Calu3 (cell line): ENCODE data around the gene RAB40C. TPM values are rescaled to one million over a fixed set of nuclear protein-coding genes. Genes with fewer than 3 reads are reported as not detected.

ENCODE experiments used
- BruUV-seq: library from RNA; stranded (reverse); fragments of 400-500 nt; replicated peaks from 2 replicates; lab custom pipeline; 2021; lab: Mats Ljungman, UMichigan
- CTCF ChIA-PET: fragments of 300-600 bp; sonication (Branson Sonifier 250); formaldehyde crosslinking; loops from one replicate; lab custom pipeline; 2022; ENCODE audit warnings: antibody characterized with exemption; lab: Charles Lee
- DNase-seq: peaks from one replicate; pipeline ENCODE4 v3.0.0; 2022
- H3K27ac Mint-ChIP-seq: one replicate; pipeline ENCODE4 v1.8.0; 2022; ENCODE audit warnings: mixed read lengths; ENCODE audit not compliant: unreplicated experiment
- H3K27me3 Mint-ChIP-seq: one replicate; pipeline ENCODE4 v1.8.0; 2022; ENCODE audit warnings: mixed read lengths; ENCODE audit not compliant: unreplicated experiment
- H3K36me3 Mint-ChIP-seq: one replicate; pipeline ENCODE4 v1.8.0; 2022; ENCODE audit warnings: mild to moderate bottlenecking, moderate library complexity, mixed read lengths; ENCODE audit not compliant: insufficient read depth, unreplicated experiment
- H3K4me1 Mint-ChIP-seq: one replicate; pipeline ENCODE4 v1.8.0; 2022; ENCODE audit warnings: mild to moderate bottlenecking, low read depth, mixed read lengths; ENCODE audit not compliant: unreplicated experiment
- H3K4me3 Mint-ChIP-seq: one replicate; pipeline ENCODE4 v1.8.0; 2022; ENCODE audit warnings: mild to moderate bottlenecking, low read depth, moderate library complexity, mixed read lengths; ENCODE audit not compliant: unreplicated experiment
- H3K9me3 Mint-ChIP-seq: one replicate; pipeline ENCODE4 v1.8.0; 2022; ENCODE audit warnings: low read depth, mixed read lengths; ENCODE audit not compliant: unreplicated experiment
- CTCF ChIP-seq: fragments of 200-600 bp; IDR thresholded peaks from one replicate; pipeline ENCODE4 v1.8.0; 2022; ENCODE audit warnings: antibody characterized with exemption; ENCODE audit not compliant: unreplicated experiment
- intact Hi-C: fragments of 100-400 bp; cut with micrococcal nuclease; formaldehyde crosslinking; loops from one replicate; pipeline ENCODE4 v1.10.0; 2022; ENCODE audit not compliant: unreplicated experiment
- total RNA-seq: library from RNA; stranded (reverse); gene quantifications from 2 replicates; pipeline ENCODE4 v1.2.3, GENCODE V29; 2022

RAB40C gene
- total RNA-seq, 1 experiment from 2014 or later: 35.6 TPM

DNA sequence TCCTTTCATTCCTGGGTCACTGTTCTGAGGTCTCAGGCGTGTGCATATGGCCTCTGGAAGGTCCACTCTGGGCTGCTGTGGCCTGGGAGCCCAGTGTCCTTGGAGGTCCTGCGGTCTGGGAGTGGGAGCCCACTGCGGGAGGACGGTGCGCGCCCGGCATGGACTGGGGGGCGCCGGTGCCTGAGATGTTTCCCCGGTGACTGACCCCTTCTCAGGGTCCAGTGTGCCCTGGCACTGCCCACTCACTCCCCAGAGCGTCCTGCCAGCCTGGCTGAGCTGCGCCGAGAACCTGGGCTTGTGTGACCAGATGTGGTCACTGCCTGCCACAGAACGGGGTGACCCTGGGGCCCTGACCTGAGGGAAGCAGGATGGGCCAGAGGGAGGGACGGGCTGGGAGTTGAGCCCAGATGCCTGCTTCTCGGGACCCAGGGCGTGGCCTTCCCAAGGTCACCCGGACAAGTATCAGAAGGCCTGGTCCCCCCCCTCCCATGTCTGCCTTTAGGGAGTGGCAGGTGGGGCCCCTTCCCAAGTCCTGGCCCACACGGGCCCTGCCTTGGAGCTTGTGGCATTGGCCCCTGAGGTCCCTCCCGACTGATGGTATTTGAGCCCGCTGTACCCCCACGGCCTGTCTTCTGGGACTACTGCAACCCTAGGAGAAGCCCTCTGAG lies 84.5 kb downstream of the RAB40C start:
- CTCF ChIA-PET: interaction anchor here (0.8 kb wide), 1 partner anchor 38 kb away, joined by 3 read pairs; no protein-coding TSS in a partner anchor
- Mint-ChIP-seq H3K36me3 (peaks cover 65% of the 10 kb centered on the region), H3K4me3 (no peak overlapping the region), H3K4me1 (peaks cover 6% of the 10 kb centered on the region), H3K9me3 (no peaks in the 10 kb centered on the region), H3K27me3 (no peaks in the 10 kb centered on the region), H3K27ac (no peak overlapping the region)
- TF ChIP-seq CTCF: no peak
- intact Hi-C loops: no loop called here
- no peak for DNase-seq
- no TSS peak for BruUV-seq

- DNase-seq: peak; percentile 51
- no peak for TF ChIP-seq CTCF
- intact Hi-C loops: no loop called here
- no TSS peak for BruUV-seq
- Mint-ChIP-seq H3K27me3 (no peaks in the 10 kb centered on the region), H3K4me3 (peak within 1 kb of the TSS; percentile 59), H3K27ac (peak within 1 kb of the TSS; percentile 61), H3K4me1 (peaks cover 6% of the 10 kb centered on the region), H3K9me3 (no peaks in the 10 kb centered on the region), H3K36me3 (peaks cover 65% of the 10 kb centered on the region)
- CTCF ChIA-PET: interaction anchor here (0.6 to 0.8 kb wide), 5 partner anchors 11 to 1031 kb away, joined by 3 to 7 read pairs (median 4); partner anchors contain the start of gene MAPK8IP3
These were observed 85.4 kb downstream of the RAB40C start, which contains the start of gene RHBDL1 for GRCh38 chr16:674968-675883. TSS of gene RHBDL1 (plus strand) at chr16:675671. CDS start at chr16:675791, 120 bp downstream.

DNA sequence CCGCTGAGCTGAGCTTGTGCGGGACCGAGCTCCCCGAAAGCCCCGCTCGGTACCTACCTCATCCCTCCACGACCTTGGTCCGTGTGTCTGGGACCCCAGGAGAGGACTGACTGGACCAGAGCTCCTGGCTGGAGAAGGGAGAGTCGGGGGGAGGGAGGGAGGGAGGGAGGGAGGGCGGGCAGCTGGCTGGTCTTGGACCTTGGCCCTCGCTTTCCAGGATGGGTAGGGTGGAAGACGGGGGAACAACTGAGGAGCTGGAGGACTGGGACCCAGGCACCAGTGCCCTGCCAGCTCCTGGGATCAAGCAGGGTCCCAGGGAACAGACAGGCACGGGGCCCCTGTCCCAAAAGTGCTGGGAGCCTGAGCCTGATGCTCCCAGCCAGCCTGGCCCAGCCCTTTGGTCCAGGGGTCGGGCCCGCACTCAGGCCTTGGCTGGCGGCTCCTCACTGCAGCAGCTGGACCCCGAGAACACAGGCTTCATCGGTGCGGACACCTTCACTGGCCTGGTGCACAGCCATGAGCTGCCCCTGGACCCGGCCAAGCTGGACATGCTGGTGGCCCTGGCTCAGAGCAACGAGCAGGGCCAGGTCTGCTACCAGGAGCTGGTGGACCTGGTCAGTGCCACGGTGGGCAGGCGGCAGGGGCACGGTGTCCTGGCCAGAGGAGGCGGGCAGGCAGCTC lies 86.2 kb downstream of the RAB40C start:
- no peak for TF ChIP-seq CTCF
- no peaks in the 10 kb centered on the region for H3K27me3 Mint-ChIP-seq
- H3K36me3 Mint-ChIP-seq: peaks cover 65% of the 10 kb centered on the region
- H3K9me3 Mint-ChIP-seq: no peaks in the 10 kb centered on the region
- no peak for DNase-seq
- CTCF ChIA-PET: interaction anchor here (0.6 kb wide), 3 partner anchors 258 to 1030 kb away, joined by 4 to 7 read pairs (median 4); partner anchors contain the start of gene MAPK8IP3
- H3K27ac Mint-ChIP-seq: no peak overlapping the region
- H3K4me3 Mint-ChIP-seq: peak overlapping the region; percentile 59
- BruUV-seq: no TSS peak
- intact Hi-C loops: no loop called here
- peaks cover 6% of the 10 kb centered on the region for H3K4me1 Mint-ChIP-seq

DNA sequence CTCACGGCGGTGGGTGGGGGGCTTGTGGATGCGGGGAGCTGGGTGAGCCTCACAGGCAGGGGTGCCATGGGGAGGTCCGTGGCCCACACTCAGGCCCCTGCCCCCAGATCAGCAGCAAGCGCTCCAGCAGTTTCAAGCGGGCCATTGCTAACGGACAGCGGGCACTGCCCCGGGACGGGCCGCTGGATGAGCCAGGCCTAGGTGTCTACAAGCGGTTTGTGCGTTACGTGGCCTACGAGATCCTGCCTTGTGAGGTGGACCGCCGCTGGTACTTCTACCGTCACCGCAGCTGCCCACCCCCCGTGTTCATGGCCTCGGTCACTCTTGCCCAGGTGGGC lies 86.7 kb downstream of the RAB40C start:
- no peaks in the 10 kb centered on the region for H3K9me3 Mint-ChIP-seq
- DNase-seq: no peak
- no peak overlapping the region for H3K27ac Mint-ChIP-seq
- no peak for TF ChIP-seq CTCF
- intact Hi-C loops: no loop called here
- no TSS peak for BruUV-seq
- CTCF ChIA-PET: no interaction called here
- H3K36me3 Mint-ChIP-seq: peaks cover 65% of the 10 kb centered on the region
- H3K4me3 Mint-ChIP-seq: peak overlapping the region; percentile 46
- H3K27me3 Mint-ChIP-seq: no peaks in the 10 kb centered on the region
- H3K4me1 Mint-ChIP-seq: peaks cover 9% of the 10 kb centered on the region
